Mucosa of descending colon (tissue), 3 donors: ENCODE measurements around the gene TAS2R60. TPM values are rescaled to one million over a fixed set of nuclear protein-coding genes. Genes with fewer than 3 reads are reported as not detected.

Experiments
- ATAC-seq: fragments of 200-7000 bp; cut with Tn5 transposase; one replicate; pipeline ENCODE4 v1.9.1; 2020; ENCODE audit warnings: mild to moderate bottlenecking, moderate library complexity
- DNase-seq, 3 donors: peaks; one replicate each; pipeline ENCODE4 v3.0.0-alpha.2; 2020
- H3K36me3 ChIP-seq: fragments of 200-600 bp; one replicate; pipeline ENCODE4 v1.8.0; 2021; ENCODE audit warnings: low read depth, mild to moderate bottlenecking
- H3K4me1 ChIP-seq: fragments of 200-600 bp; one replicate; pipeline ENCODE4 v1.8.0; 2021; ENCODE audit warnings: low read depth, mild to moderate bottlenecking
- H3K4me3 ChIP-seq: fragments of 200-600 bp; one replicate; pipeline ENCODE4 v1.8.0; 2021; ENCODE audit warnings: mild to moderate bottlenecking
- H3K9me3 ChIP-seq: fragments of 200-600 bp; one replicate; pipeline ENCODE4 v1.8.0; 2021; ENCODE audit warnings: mild to moderate bottlenecking
- intact Hi-C, 2 donors: fragments of 100-400 bp; cut with DNase I in 1 of 2; cut with micrococcal nuclease in 1 of 2; formaldehyde crosslinking; loops; one replicate each; pipeline versions ENCODE4 v1.11.0 to v1.11.1; 2022; cut with DNase I, micrococcal nuclease
- total RNA-seq, 3 donors: library from RNA; stranded (reverse); fragmentation: NEBNext Ultra II Directional in 2 of 3; extraction: Animal tissue kit (Norgen Biotek cat#: 25700) in 2 of 3; gene quantifications; one replicate each; pipeline versions ENCODE4 v1.2.1 to v1.2.4, GENCODE V29; 2021 to 2023
- TF ChIP-seq, protein P1 (sequence below): fragments of 200-600 bp; IDR thresholded peaks from one replicate; pipeline ENCODE4 v1.8.0; 2022; ENCODE audit warnings: antibody characterized with exemption, mild to moderate bottlenecking
- donor health status: DM: no; HTN: no; CAD: no; lungs with moderate emphysema.
- donor health status: DM: no; HTN: no; CAD: no.
- donor health status: DM: no; HTN: yes; CAD: no.

The TAS2R60 gene
- total RNA-seq, 3 donors from 2014 or later, result 0.32 TPM; not detected in 2

DNA sequence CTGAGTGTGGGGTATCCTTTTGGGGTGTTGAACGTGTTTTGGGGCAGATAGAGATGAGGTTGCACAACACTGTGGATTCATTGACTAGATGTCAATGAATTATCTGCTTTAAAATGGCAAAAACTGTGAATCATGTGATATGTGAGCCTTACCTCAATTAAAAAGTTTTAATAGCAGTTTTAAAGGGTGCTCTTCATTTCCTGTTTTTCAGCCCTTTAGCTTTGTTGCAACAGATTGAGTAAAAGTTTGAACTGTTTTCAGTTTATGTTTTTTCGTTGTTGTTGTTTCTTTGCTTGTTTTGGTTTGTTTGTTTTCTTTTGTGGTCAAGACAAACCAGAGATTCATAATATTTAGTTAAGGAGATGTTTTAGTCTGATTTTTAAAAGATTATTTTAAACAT is 43.8 kb downstream of the TAS2R60 start:
- intact Hi-C loops, result no loop called here
- TF ChIP-seq, protein P1, sequence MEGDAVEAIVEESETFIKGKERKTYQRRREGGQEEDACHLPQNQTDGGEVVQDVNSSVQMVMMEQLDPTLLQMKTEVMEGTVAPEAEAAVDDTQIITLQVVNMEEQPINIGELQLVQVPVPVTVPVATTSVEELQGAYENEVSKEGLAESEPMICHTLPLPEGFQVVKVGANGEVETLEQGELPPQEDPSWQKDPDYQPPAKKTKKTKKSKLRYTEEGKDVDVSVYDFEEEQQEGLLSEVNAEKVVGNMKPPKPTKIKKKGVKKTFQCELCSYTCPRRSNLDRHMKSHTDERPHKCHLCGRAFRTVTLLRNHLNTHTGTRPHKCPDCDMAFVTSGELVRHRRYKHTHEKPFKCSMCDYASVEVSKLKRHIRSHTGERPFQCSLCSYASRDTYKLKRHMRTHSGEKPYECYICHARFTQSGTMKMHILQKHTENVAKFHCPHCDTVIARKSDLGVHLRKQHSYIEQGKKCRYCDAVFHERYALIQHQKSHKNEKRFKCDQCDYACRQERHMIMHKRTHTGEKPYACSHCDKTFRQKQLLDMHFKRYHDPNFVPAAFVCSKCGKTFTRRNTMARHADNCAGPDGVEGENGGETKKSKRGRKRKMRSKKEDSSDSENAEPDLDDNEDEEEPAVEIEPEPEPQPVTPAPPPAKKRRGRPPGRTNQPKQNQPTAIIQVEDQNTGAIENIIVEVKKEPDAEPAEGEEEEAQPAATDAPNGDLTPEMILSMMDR, result no peak
- no peaks in the 10 kb centered on the region for H3K36me3 ChIP-seq
- no peaks in the 10 kb centered on the region for H3K4me1 ChIP-seq
- no peak overlapping the region for H3K4me3 ChIP-seq
- no peak for DNase-seq
- no peak for ATAC-seq
- H3K9me3 ChIP-seq, result no peaks in the 10 kb centered on the region

DNA sequence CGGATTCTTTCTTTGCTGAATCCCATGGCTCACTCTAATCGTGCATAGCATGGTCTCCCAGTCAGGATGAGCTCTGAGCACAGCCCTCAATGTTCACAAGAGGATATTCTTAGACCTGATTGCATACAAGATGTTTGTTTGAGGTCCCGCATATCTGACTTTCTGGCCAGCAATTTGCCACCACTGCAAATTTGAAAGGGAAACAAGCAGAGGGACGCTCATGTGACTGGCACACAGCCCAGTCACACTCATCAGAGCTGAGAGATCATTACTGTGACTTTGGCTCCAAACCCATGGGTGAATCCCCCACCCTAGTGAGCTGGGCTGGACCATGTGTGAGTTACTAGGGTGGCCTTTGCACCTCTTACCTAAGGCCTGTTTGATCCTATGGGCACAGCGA is 44.3 kb downstream of the TAS2R60 start:
- Histone ChIP-seq H3K4me1 (no peaks in the 10 kb centered on the region), H3K4me3 (no peak overlapping the region), H3K9me3 (no peaks in the 10 kb centered on the region), H3K36me3 (no peaks in the 10 kb centered on the region)
- DNase-seq (peak; percentile 55 to 69 (median 59)), ATAC-seq (peak; percentile 87)
- intact Hi-C loops, result no loop called here
- TF ChIP-seq, protein P1, result no peak

- Histone ChIP-seq H3K9me3 (no peaks in the 10 kb centered on the region), H3K4me3 (no peak overlapping the region), H3K36me3 (no peaks in the 10 kb centered on the region), H3K4me1 (no peaks in the 10 kb centered on the region)
- peak; percentile 64 for ATAC-seq
- intact Hi-C loops, result no loop called here
- TF ChIP-seq, protein P1, result peak; percentile 22
- DNase-seq, result peak in 2 of 3 donors; percentile 39 to 63
Observed at GRCh38 chr7:143490717-143491306, 47.6 kb downstream of the TAS2R60 start.

DNA sequence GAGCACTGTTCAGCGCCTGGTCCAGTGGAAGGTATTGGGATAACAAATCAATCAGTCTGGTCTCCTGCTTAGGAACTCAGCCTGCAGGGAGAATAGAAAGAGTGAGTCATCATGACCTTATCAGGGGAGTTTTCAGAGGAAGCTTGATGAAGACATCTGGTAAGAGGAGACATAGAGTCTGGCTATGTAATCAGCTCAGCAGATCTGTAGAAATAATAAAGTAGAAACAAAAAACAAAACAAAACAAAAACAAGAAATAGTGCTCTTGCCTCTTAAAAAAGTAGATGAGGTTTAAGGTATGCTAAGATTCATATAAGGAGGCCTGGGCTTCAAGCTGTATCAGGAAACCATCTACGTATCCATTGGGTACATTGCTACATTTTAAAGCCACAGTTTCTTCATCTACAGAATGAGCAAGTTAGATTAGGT is 48.8 kb downstream of the TAS2R60 start:
- ATAC-seq, result no peak

DNA sequence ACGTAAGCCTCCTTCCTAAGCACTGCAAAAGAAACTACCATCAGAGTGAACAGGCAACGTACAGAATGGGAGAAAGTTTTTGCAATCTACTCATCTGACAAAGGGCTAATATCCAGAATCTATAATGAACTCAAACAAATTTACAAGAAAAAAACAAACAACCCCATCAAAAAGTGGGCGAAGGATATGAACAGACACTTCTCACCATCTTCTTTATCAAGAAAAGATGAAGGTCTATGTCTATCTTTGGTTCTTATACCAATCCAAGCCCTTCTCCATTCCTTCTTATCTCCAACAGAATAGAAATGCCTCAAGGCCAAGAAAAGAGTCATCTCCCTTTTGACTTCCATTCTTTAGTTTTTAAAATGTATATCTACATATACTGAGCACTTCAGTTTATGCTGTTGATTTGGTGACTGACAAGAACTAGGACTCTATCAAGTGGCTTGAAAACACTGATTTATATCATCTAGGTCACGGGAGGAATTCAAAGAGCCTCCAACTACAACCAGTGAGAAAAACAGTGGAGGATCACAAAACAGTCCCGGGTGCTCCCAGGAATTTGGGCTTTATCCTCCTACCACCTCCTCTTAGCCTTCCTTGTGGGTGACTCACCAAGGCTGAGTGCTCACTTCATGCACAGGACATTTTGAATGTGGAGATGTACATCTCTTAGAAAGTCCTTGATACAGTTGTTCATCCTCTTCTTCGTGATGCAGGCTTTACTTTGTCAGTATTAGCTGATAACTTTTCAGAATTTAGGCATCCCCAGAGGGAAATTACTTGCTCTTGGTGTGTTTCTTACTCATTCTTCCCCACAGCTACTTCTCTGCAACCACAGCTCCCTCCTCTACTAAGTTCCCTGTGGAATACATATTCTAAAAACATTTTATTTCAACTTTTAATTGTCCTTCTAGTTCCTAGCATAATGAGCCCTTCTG is 49.8 kb downstream of the TAS2R60 start:
- DNase-seq (no peak), ATAC-seq (no peak)
- no peaks in the 10 kb centered on the region for H3K4me1 ChIP-seq
- no peaks in the 10 kb centered on the region for H3K9me3 ChIP-seq
- TF ChIP-seq, protein P1, result no peak
- H3K4me3 ChIP-seq, result no peak overlapping the region
- H3K36me3 ChIP-seq, result no peaks in the 10 kb centered on the region
- intact Hi-C loops, result no loop called here

More for the DNA sequence above, 48.8 kb downstream of the TAS2R60 start:
- Histone ChIP-seq H3K4me1 (no peaks in the 10 kb centered on the region), H3K36me3 (no peaks in the 10 kb centered on the region), H3K9me3 (no peaks in the 10 kb centered on the region), H3K4me3 (no peak overlapping the region)
- TF ChIP-seq, protein P1, result no peak
- intact Hi-C loops, result no loop called here
- DNase-seq, result no peak
